Measurements from ENCODE around the gene NR5A1.

DNA sequence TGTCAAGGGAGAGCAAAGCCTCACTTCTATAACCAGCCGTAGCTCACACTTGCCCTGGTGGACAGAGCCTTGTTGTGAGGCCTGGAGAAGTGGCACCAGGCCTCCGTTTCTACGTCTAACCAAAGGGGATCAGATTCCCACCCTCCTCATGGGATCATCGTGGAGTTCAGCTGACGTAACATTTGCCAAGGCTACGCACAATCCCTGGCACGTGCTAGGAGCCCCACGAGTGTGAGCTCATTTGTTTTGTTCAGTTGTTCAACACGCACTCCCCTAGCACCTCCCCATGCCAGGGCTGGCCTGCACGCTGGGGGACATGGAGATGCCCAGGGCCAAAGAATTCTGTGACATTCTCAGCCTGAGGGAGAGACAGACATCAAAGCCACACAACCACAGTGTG lies 33.9 kb downstream of the NR5A1 start:
- TF ChIP-seq ZNF169 (tag by site-specific recombination; IDR thresholded peaks at IDR 0.05): no peak
- TF ChIP-seq, protein P1, sequence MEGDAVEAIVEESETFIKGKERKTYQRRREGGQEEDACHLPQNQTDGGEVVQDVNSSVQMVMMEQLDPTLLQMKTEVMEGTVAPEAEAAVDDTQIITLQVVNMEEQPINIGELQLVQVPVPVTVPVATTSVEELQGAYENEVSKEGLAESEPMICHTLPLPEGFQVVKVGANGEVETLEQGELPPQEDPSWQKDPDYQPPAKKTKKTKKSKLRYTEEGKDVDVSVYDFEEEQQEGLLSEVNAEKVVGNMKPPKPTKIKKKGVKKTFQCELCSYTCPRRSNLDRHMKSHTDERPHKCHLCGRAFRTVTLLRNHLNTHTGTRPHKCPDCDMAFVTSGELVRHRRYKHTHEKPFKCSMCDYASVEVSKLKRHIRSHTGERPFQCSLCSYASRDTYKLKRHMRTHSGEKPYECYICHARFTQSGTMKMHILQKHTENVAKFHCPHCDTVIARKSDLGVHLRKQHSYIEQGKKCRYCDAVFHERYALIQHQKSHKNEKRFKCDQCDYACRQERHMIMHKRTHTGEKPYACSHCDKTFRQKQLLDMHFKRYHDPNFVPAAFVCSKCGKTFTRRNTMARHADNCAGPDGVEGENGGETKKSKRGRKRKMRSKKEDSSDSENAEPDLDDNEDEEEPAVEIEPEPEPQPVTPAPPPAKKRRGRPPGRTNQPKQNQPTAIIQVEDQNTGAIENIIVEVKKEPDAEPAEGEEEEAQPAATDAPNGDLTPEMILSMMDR (tag by site-specific recombination; IDR thresholded peaks at IDR 0.05): no peak
- no peak for TF ChIP-seq ZNF10 (tag by site-specific recombination; IDR thresholded peaks at IDR 0.05)
- TF ChIP-seq, protein P2, sequence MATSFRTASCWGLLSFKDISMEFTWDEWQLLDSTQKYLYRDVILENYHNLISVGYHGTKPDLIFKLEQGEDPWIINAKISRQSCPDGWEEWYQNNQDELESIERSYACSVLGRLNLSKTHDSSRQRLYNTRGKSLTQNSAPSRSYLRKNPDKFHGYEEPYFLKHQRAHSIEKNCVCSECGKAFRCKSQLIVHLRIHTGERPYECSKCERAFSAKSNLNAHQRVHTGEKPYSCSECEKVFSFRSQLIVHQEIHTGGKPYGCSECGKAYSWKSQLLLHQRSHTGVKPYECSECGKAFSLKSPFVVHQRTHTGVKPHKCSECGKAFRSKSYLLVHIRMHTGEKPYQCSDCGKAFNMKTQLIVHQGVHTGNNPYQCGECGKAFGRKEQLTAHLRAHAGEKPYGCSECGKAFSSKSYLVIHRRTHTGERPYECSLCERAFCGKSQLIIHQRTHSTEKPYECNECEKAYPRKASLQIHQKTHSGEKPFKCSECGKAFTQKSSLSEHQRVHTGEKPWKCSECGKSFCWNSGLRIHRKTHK (tag by site-specific recombination; IDR thresholded peaks at IDR 0.05): no peak
- no peak for TF ChIP-seq ZNF560 (tag by site-specific recombination; IDR thresholded peaks at IDR 0.05; ENCODE audit: borderline replicate concordance)
